H1 (cell line): ENCODE measurements around the gene ADARB2. TPM values are rescaled to one million over a fixed set of nuclear protein-coding genes. Genes with fewer than 3 reads are reported as not detected.

ENCODE experiments used
- CEBPB ChIP-seq: IDR thresholded peaks from 2 replicates; pipeline ENCODE4 v1.6.1; 2012; ENCODE audit warnings: low read depth, low read length
- CHD2 ChIP-seq: IDR thresholded peaks from 2 replicates; pipeline ENCODE4 v1.6.1; 2012; ENCODE audit warnings: low read length, improper control_type of control experiment
- SIX5 ChIP-seq: IDR thresholded peaks from 2 replicates; pipeline ENCODE4 v1.6.1; 2011; ENCODE audit warnings: mild to moderate bottlenecking, low read depth, low read length
- SP1 ChIP-seq: IDR thresholded peaks from 2 replicates; pipeline ENCODE4 v1.6.1; 2011; ENCODE audit warnings: low read depth, low read length
- polyA plus RNA-seq, 7 experiments: library from polyadenylated mRNA; depleted of rRNA in 3 of 7; stranded (reverse) in 5 of 7; unstranded in 2 of 7; fragments of >200 nt in 5 of 7; fragments of 200-250 nt in 2 of 7; gene quantifications; 1 replicate in 5 of 7; 2 replicates in 1 of 7; 4 replicates in 1 of 7; pipeline versions ENCODE4 v1.2.1 to v1.2.3, GENCODE V29; 2011 to 2013; ENCODE audit warnings: missing spikeins in 2 of 7, mixed read lengths in 2 of 7
- total RNA-seq: library from RNA; stranded (reverse); fragmentation: NEBNext Ultra II Directional; extraction: Animal tissue kit (Norgen Biotek cat#: 25700); gene quantifications from 2 replicates; pipeline ENCODE4 v1.2.1, GENCODE V29; 2021

Gene ADARB2
- total and polyA plus RNA-seq, 2 of the 8 experiments (the other 6 are each of a cell fraction or from before 2014, with no cell fraction given) = 2.2 to 2.8 TPM

DNA sequence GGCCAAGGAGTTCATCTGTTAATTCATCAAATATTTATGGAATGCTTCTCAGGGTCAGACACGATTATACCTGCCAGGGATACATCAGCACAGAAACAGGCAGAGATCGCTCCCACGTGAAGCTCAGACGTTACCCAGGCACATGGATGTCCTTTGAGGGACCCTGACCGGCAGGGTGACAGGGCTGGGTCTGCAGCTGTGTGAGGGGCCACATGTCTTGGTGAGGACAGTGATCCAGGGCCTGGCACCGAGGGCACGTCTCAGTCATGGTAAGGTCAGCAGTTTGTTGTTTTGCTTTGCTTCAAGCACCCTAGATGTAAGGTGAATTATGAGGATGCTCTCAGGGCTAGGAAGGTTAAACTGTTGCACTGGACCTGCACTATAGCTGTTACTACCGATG is 453.2 kb downstream of the ADARB2 start (continued):
- TF ChIP-seq SP1 = no peak
- TF ChIP-seq SIX5 = no peak
- no peak for TF ChIP-seq CHD2
- no peak for TF ChIP-seq CEBPB
